K562 (cell line): ENCODE measurements around the gene DHRS11. TPM values are rescaled to one million over a fixed set of nuclear protein-coding genes. Genes with fewer than 3 reads are reported as not detected.

Experiments
- ATAC-seq: fragments of 200-7000 bp; cut with Tn5 transposase; 3 replicates; pipeline ENCODE4 v1.9.1; 2020; ENCODE audit warnings: moderate library complexity
- BruUV-seq: library from RNA; stranded (reverse); fragments of 400-500 nt; replicated peaks from 2 replicates; lab custom pipeline; 2021; lab: Mats Ljungman, UMichigan
- CTCF ChIA-PET: fragments of 300-600 bp; formaldehyde crosslinking; extraction: SDS; loops from one replicate; lab custom pipeline; 2021; ENCODE audit warnings: low intra/inter-chr PET ratio; lab: Yijun Ruan, JAX
- POLR2A ChIA-PET: fragments of 300-600, 350-650 bp; sonication (Branson Sonifier 250); formaldehyde crosslinking; extraction: SDS; loops from one replicate; lab custom pipeline; 2021; ENCODE audit warnings: antibody characterized with exemption, inconsistent platforms; lab: Yijun Ruan, JAX
- DNase-seq, 4 experiments: peaks; one replicate each; pipeline versions ENCODE4 v3.0.0 to v3.0.0-alpha.2; 2011 to 2018; ENCODE audit warnings: low spot score in 3 of 4, mixed read lengths in 3 of 4; ENCODE audit errors: extremely low read depth in 1 of 4
- FAIRE-seq: peaks from 2 replicates; lab custom pipeline; 2011; peaks lifted over from hg19 to GRCh38; lab: Jason Lieb, UNC
- H2AFZ ChIP-seq: 2 replicates; pipeline ENCODE4 v1.6.0; 2011; ENCODE audit warnings: low read depth, low read length, control low read depth, inconsistent platforms
- H3K27ac ChIP-seq: fragments of 200-600 bp; 3 replicates; pipeline ENCODE4 v1.8.0; 2011; ENCODE audit warnings: low read depth, mild to moderate bottlenecking, control low read depth, inconsistent platforms, low read length, moderate library complexity, mixed read lengths; ENCODE audit errors: extremely low read depth
- H3K27me3 ChIP-seq, 2 experiments: fragments of 300-600 bp in 1 of 2; 2 replicates in 1 of 2; 3 replicates in 1 of 2; pipeline versions ENCODE4 v1.6.0 to v1.8.0; 2011; ENCODE audit warnings: inconsistent platforms in 2 of 2, low read length in 2 of 2, mild to moderate bottlenecking in 1 of 2, mixed read lengths in 1 of 2, moderate library complexity in 1 of 2; ENCODE audit not compliant: control insufficient read depth in 2 of 2, insufficient read depth in 2 of 2
- H3K36me3 ChIP-seq: fragments of 300-600 bp; 3 replicates; pipeline ENCODE4 v1.8.0; 2011; ENCODE audit warnings: mild to moderate bottlenecking, low read length, inconsistent platforms; ENCODE audit not compliant: control insufficient read depth, insufficient read depth
- H3K4me1 ChIP-seq, 2 experiments: fragments of 200-600 bp in 1 of 2; replicated peaks in 1 of 2; 2 replicates in 1 of 2; 3 replicates in 1 of 2; pipeline versions ENCODE4 v1.5.1 to v1.8.0; 2011; ENCODE audit warnings: inconsistent platforms in 2 of 2, low read length in 2 of 2, mild to moderate bottlenecking in 1 of 2, mixed read lengths in 1 of 2, moderate library complexity in 1 of 2; ENCODE audit not compliant: control insufficient read depth in 2 of 2, insufficient read depth in 2 of 2
- H3K4me2 ChIP-seq: 2 replicates; pipeline ENCODE4 v1.6.1; 2011; ENCODE audit warnings: low read length, control low read depth, inconsistent platforms, mixed read lengths; ENCODE audit not compliant: insufficient read depth
- H3K4me3 ChIP-seq: fragments of 200-600 bp; sonication (generic), shearing (Covaris generic); 2 replicates; pipeline ENCODE4 v1.5.1; 2016; ENCODE audit warnings: control low read depth, inconsistent platforms
- H3K79me2 ChIP-seq: fragments of 200-600 bp; 3 replicates; pipeline ENCODE4 v1.8.0; 2011; ENCODE audit warnings: low read length, inconsistent platforms; ENCODE audit not compliant: control insufficient read depth, insufficient read depth
- H3K9ac ChIP-seq, 2 experiments: 2 replicates each; pipeline versions ENCODE4 v1.6.0 to v1.6.1; 2011; ENCODE audit warnings: low read depth in 2 of 2, low read length in 2 of 2, control low read depth in 1 of 2, inconsistent platforms in 1 of 2, mild to moderate bottlenecking in 1 of 2, mixed read lengths in 1 of 2; ENCODE audit not compliant: insufficient read depth in 1 of 2
- H3K9me1 ChIP-seq: one replicate; pipeline ENCODE4 v1.6.0; 2011; ENCODE audit warnings: inconsistent platforms, mild to moderate bottlenecking, low read length, moderate library complexity; ENCODE audit not compliant: control insufficient read depth, insufficient read depth
- H3K9me3 ChIP-seq: replicated peaks from 2 replicates; pipeline ENCODE4 v1.5.1; 2011; ENCODE audit warnings: low read depth, low read length, inconsistent platforms; ENCODE audit not compliant: control insufficient read depth, insufficient read depth
- H4K20me1 ChIP-seq: replicated peaks from 2 replicates; pipeline ENCODE4 v1.6.1; 2011; ENCODE audit warnings: low read length, inconsistent platforms, mixed read lengths; ENCODE audit not compliant: control insufficient read depth, insufficient read depth
- CEBPB ChIP-seq: fragments of 450-650 bp; IDR thresholded peaks from 2 replicates; pipeline ENCODE4 v1.6.1; 2016; ENCODE audit warnings: missing genetic modification characterization, missing compliant biosample characterization
- EHMT2 ChIP-seq: fragments of 450-650 bp; IDR thresholded peaks from 2 replicates; pipeline ENCODE4 v1.6.1; 2018; ENCODE audit warnings: antibody characterized with exemption
- ELF1 ChIP-seq: fragments of 200-800 bp; sonication (Bioruptor generic); IDR thresholded peaks from 2 replicates; pipeline ENCODE4 v1.6.1; 2016; ENCODE audit warnings: missing genetic modification characterization, missing compliant biosample characterization
- ELF2 ChIP-seq: fragments of 250-450 bp; sonication (Bioruptor Pico); IDR thresholded peaks from 2 replicates; pipeline ENCODE4 v1.5.0; 2021; ENCODE audit warnings: mild to moderate bottlenecking
- KAT2B ChIP-seq: IDR thresholded peaks from one replicate; pipeline ENCODE4 v1.6.1; 2012; ENCODE audit warnings: low read depth, mild to moderate bottlenecking, control low read depth, inconsistent platforms, low read length, moderate library complexity
- MAFG ChIP-seq: fragments of 450-650 bp; conservative IDR thresholded peaks from 2 replicates; pipeline ENCODE4 v1.6.1; 2016; ENCODE audit warnings: missing genetic modification characterization, missing compliant biosample characterization
- SIN3A ChIP-seq, 2 experiments: fragments of 150-350 bp in 1 of 2; IDR thresholded peaks; 2 replicates each; pipeline ENCODE4 v1.6.1; 2011 to 2016; ENCODE audit warnings: borderline replicate concordance in 2 of 2, low read depth in 2 of 2, low read length in 2 of 2, mild to moderate bottlenecking in 2 of 2, moderate library complexity in 2 of 2; ENCODE audit not compliant: control insufficient read depth in 1 of 2
- SMC3 ChIP-seq: conservative IDR thresholded peaks from 2 replicates; pipeline ENCODE4 v1.6.1; 2011; ENCODE audit warnings: low read depth, low read length, improper control_type of control experiment; ENCODE audit not compliant: insufficient read depth
- STAG1 ChIP-seq: sonication (generic); formaldehyde crosslinking; IDR thresholded peaks from 2 replicates; pipeline ENCODE4 v1.5.0; 2020; ENCODE audit warnings: missing genetic modification reagents, borderline replicate concordance
- U2AF2 ChIP-seq: fragments of 200-400 bp; formaldehyde crosslinking; optimal IDR thresholded peaks from 2 replicates; pipeline ENCODE3; 2017; ENCODE audit warnings: low read depth, mild to moderate bottlenecking, low read length
- ZBTB33 ChIP-seq: sonication (generic); formaldehyde crosslinking; IDR thresholded peaks from 2 replicates; pipeline ENCODE4 v1.8.1; 2023; ENCODE audit warnings: mild to moderate bottlenecking, missing genetic modification reagents
- ZNF512 ChIP-seq: IDR thresholded peaks from 2 replicates; pipeline ENCODE4 v1.6.1; 2016; ENCODE audit warnings: missing genetic modification characterization, missing compliant biosample characterization
- ZNF780A ChIP-seq: fragments of 250-450 bp; sonication (Bioruptor Pico); IDR thresholded peaks from 2 replicates; pipeline ENCODE4 v1.5.0; 2021; ENCODE audit warnings: mild to moderate bottlenecking
- ZZZ3 ChIP-seq: fragments of 450-650 bp; IDR thresholded peaks from 2 replicates; pipeline ENCODE4 v1.6.1; 2016; ENCODE audit warnings: antibody characterized with exemption, mild to moderate bottlenecking, moderate library complexity
- WGBS: fragments of 100-300 bp; shearing (Covaris generic); methylation state at CpG from one replicate; pipeline ENCODE4 v1.1.6; 2016; ENCODE audit warnings: low coverage, mixed read lengths; ENCODE audit not compliant: insufficient coverage; ENCODE audit errors: missing lambda C conversion rate; 5-methylcytosine and 5-hydroxymethylcytosine counted together
- in situ Hi-C: fragments of 300-500 bp; cut with MboI; formaldehyde crosslinking; loops from 4 replicates; pipeline ENCODE4 v1.15.0; 2018; ENCODE audit warnings: inconsistent platforms, mixed read lengths
- intact Hi-C: fragments of 100-400 bp; cut with micrococcal nuclease; formaldehyde crosslinking; loops from 2 replicates; pipeline ENCODE4 v1.14.2; 2022
- polyA plus RNA-seq, 8 experiments: library from polyadenylated mRNA; depleted of rRNA in 4 of 8; stranded (reverse) in 5 of 8; unstranded in 3 of 8; fragments of >200 nt; fragmentation: Nextera tagmentation in 2 of 8; fragmentation: Illumina TruSeq in 1 of 8; extraction: Ambion mirVana in 2 of 8; extraction: Trizol in 1 of 8; gene quantifications; 2 replicates each; pipeline versions ENCODE4 v1.2.1 to v1.2.3, GENCODE V29; 2011 to 2014; ENCODE audit warnings: inconsistent platforms in 1 of 8, missing spikeins in 1 of 8
- total RNA-seq, 7 experiments: library from RNA; depleted of rRNA in 6 of 7; stranded (reverse); fragments of >200 nt in 6 of 7; fragmentation: Illumina TruSeq in 2 of 7; extraction: Trizol in 2 of 7; gene quantifications; 2 replicates each; pipeline versions ENCODE4 v1.2.1 to v1.2.3, GENCODE V29; 2011 to 2021; ENCODE audit warnings: low replicate concordance in 1 of 7
- TF ChIP-seq, protein P1 (sequence below): fragments of 250-450 bp; sonication (Bioruptor Pico); IDR thresholded peaks from 2 replicates; pipeline ENCODE4 v1.8.0; 2022; ENCODE audit warnings: inconsistent platforms, mild to moderate bottlenecking, moderate library complexity, borderline replicate concordance

DHRS11 gene
- total and polyA plus RNA-seq, 9 of the 15 experiments (the other 6 are each of a cell fraction or from before 2014, with no cell fraction given): 15.2 to 123 (median 59.8) TPM

DNA sequence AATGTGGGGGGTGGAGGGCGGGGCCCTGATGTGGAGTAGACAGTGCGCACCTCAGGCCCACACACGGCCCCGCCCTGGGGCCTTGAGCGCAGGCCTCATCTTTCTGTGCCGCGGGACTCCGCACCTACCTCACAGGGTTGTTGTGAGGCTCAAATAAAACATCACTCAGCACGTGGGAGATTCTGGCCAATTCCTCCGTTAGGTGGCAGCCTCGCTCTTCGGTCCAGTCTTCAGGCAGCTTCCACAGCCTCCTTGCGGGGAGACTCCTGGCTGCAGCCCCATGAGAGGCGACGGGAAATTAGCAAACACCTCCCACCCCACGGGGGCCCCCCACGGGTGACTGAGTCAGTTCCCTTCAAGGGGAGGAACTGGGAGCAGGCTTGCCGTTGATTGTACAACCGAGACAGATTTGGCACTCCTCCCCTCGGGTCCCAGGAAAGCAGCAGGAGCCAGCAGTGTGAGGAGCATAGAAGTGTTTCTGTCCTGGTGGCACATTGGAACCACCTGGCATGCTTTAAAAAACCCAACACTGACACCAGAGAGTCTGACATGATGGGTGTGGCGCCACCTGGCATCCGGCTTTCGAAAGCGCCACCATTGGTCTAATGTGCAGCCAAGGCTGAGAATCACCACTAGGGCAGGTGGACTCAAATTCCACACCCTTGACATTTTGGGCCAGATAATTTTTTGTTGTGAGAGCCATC lies 17.3 kb downstream of the DHRS11 start (continued):
- TF ChIP-seq SMC3: 0 out of 2 replicates have a peak, but pooled peaks have one; percentile 55
- TF ChIP-seq KAT2B: no peak
- TF ChIP-seq, protein P1, sequence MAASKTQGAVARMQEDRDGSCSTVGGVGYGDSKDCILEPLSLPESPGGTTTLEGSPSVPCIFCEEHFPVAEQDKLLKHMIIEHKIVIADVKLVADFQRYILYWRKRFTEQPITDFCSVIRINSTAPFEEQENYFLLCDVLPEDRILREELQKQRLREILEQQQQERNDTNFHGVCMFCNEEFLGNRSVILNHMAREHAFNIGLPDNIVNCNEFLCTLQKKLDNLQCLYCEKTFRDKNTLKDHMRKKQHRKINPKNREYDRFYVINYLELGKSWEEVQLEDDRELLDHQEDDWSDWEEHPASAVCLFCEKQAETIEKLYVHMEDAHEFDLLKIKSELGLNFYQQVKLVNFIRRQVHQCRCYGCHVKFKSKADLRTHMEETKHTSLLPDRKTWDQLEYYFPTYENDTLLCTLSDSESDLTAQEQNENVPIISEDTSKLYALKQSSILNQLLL (CRISPR knock-in tag): no peak
- peak; percentile 93 for TF ChIP-seq ZBTB33 (CRISPR knock-in tag)

- POLR2A ChIA-PET: no interaction called here
- no peak for FAIRE-seq
- DNase-seq: no peak
- BruUV-seq: no TSS peak
- peaks cover 25% of the 10 kb centered on the region for H3K36me3 ChIP-seq
- H3K4me1 ChIP-seq: peaks cover 29 to 37% of the 10 kb centered on the region in 2 experiments; a peak in 4 of 5 replicates
- no peak for ATAC-seq
- H4K20me1 ChIP-seq: peaks cover 3% of the 10 kb centered on the region; the same call in 1 of the 2 replicates
- peaks cover 22% of the 10 kb centered on the region for H3K79me2 ChIP-seq
- no peak overlapping the region for H2AFZ ChIP-seq
- CTCF ChIA-PET: interaction anchor here (1.7 kb wide), 1 partner anchor 17 kb away, joined by 10 read pairs; no protein-coding TSS in a partner anchor
- no peak overlapping the region; a peak in 1 of 4 replicates for H3K9ac ChIP-seq
- no peaks in the 10 kb centered on the region for H3K9me1 ChIP-seq
- H3K27ac ChIP-seq: no peak overlapping the region
- 78% methylated on average over 7 of the region's 7 CpGs for WGBS
- in situ Hi-C loops: no loop called here
- intact Hi-C loops: no loop called here
- H3K4me3 ChIP-seq: no peak overlapping the region
- H3K27me3 ChIP-seq: no peaks in the 10 kb centered on the region
- H3K9me3 ChIP-seq: no peaks in the 10 kb centered on the region
- H3K4me2 ChIP-seq: no peak overlapping the region; the same call in 1 of the 2 replicates
- TF ChIP-seq ZNF512 (tag) (no peak), CEBPB (tag) (no peak), SIN3A (IDR thresholded peaks at IDR 0.05; ENCODE audit: borderline replicate concordance in 2 of 2, control insufficient read depth in 1 of 2, low read depth in 2 of 2, low read length in 2 of 2) (no peak), STAG1 (CRISPR knock-in tag) (no peak), ELF2 (CRISPR knock-in tag) (no peak), U2AF2 (no peak), ZZZ3 (no peak), ZNF780A (CRISPR knock-in tag) (no peak), EHMT2 (no peak), ELF1 (tag) (no peak), MAFG (tag) (no peak)
Observed at GRCh38 chr17:36609498-36609862, 17.8 kb downstream of the DHRS11 start.
